HEK293 (cell line): ENCODE measurements around the gene LLGL1.
A peak's percentile ranks its signal among the peaks of the same experiment; 100 is the strongest.

ENCODE experiments used
- HIC1 ChIP-seq: fragments of 450-650 bp; formaldehyde crosslinking; IDR thresholded peaks from 2 replicates; pipeline ENCODE4 v1.5.1; 2016; ENCODE audit warnings: missing biosample characterization, missing genetic modification characterization
- IKZF3 ChIP-seq: fragments of 450-650 bp; IDR thresholded peaks from 2 replicates; pipeline ENCODE4 v1.5.0; 2018; ENCODE audit warnings: missing biosample characterization, mild to moderate bottlenecking, missing genetic modification characterization, moderate library complexity
- KLF7 ChIP-seq: fragments of 450-650 bp; formaldehyde crosslinking; IDR thresholded peaks from 2 replicates; pipeline ENCODE4 v1.5.1; 2016; ENCODE audit warnings: missing biosample characterization, missing genetic modification characterization, borderline replicate concordance
- PRDM1 ChIP-seq: fragments of 450-650 bp; formaldehyde crosslinking; IDR thresholded peaks from 2 replicates; pipeline ENCODE4; 2016; ENCODE audit warnings: missing biosample characterization, missing genetic modification characterization
- SCRT2 ChIP-seq: fragments of 450-650 bp; formaldehyde crosslinking; IDR thresholded peaks from 2 replicates; pipeline ENCODE4 v1.5.1; 2016; ENCODE audit warnings: missing biosample characterization, missing genetic modification characterization
- SP3 ChIP-seq: fragments of 450-650 bp; formaldehyde crosslinking; IDR thresholded peaks from 2 replicates; pipeline ENCODE4 v1.5.1; 2016; ENCODE audit warnings: missing biosample characterization, missing genetic modification characterization
- YY1 ChIP-seq: fragments of 450-650 bp; formaldehyde crosslinking; IDR thresholded peaks from 2 replicates; pipeline ENCODE4 v1.5.1; 2018; ENCODE audit warnings: missing biosample characterization, missing genetic modification characterization
- ZBTB44 ChIP-seq: fragments of 450-650 bp; IDR thresholded peaks from 2 replicates; pipeline ENCODE4 v1.5.1; 2018; ENCODE audit warnings: missing biosample characterization, mild to moderate bottlenecking, missing genetic modification characterization
- ZBTB8A ChIP-seq: fragments of 450-650 bp; formaldehyde crosslinking; IDR thresholded peaks from 2 replicates; pipeline ENCODE4 v1.5.1; 2016; ENCODE audit warnings: missing biosample characterization, missing genetic modification characterization
- ZFHX2 ChIP-seq: fragments of 450-650 bp; formaldehyde crosslinking; conservative IDR thresholded peaks from 2 replicates; pipeline ENCODE4 v1.5.1; 2016; ENCODE audit warnings: missing biosample characterization, missing genetic modification characterization
- ZNF114 ChIP-seq: fragments of 450-650 bp; formaldehyde crosslinking; IDR thresholded peaks from 2 replicates; pipeline ENCODE4 v1.5.0; 2017; ENCODE audit warnings: missing biosample characterization, missing genetic modification characterization
- ZNF138 ChIP-seq: fragments of 450-650 bp; formaldehyde crosslinking; IDR thresholded peaks from 2 replicates; pipeline ENCODE4 v1.5.1; 2016; ENCODE audit warnings: missing biosample characterization, missing genetic modification characterization, borderline replicate concordance
- ZNF174 ChIP-seq: fragments of 450-650 bp; formaldehyde crosslinking; IDR thresholded peaks from 2 replicates; pipeline ENCODE4 v1.5.0; 2017; ENCODE audit warnings: missing biosample characterization, mild to moderate bottlenecking, missing genetic modification characterization
- ZNF175 ChIP-seq: fragments of 450-650 bp; formaldehyde crosslinking; IDR thresholded peaks from 2 replicates; pipeline ENCODE4 v1.5.1; 2016; ENCODE audit warnings: missing biosample characterization, missing genetic modification characterization
- ZNF239 ChIP-seq: fragments of 450-650 bp; formaldehyde crosslinking; IDR thresholded peaks from 2 replicates; pipeline ENCODE4 v1.5.1; 2016; ENCODE audit warnings: missing biosample characterization, missing genetic modification characterization
- ZNF341 ChIP-seq: fragments of 450-650 bp; formaldehyde crosslinking; IDR thresholded peaks from 2 replicates; pipeline ENCODE4; 2016; ENCODE audit warnings: low read depth, missing biosample characterization, missing genetic modification characterization
- ZNF366 ChIP-seq: fragments of 450-650 bp; formaldehyde crosslinking; conservative IDR thresholded peaks from 2 replicates; pipeline ENCODE4 v1.5.1; 2016; ENCODE audit warnings: missing biosample characterization, missing genetic modification characterization
- ZNF404 ChIP-seq: fragments of 450-650 bp; formaldehyde crosslinking; IDR thresholded peaks from 2 replicates; pipeline ENCODE4 v1.5.1; 2017; ENCODE audit warnings: missing biosample characterization, missing genetic modification characterization
- ZNF423 ChIP-seq: fragments of 450-650 bp; formaldehyde crosslinking; IDR thresholded peaks from 2 replicates; pipeline ENCODE4 v1.5.1; 2016; ENCODE audit warnings: missing biosample characterization, missing genetic modification characterization
- ZNF521 ChIP-seq: fragments of 450-650 bp; formaldehyde crosslinking; IDR thresholded peaks from 2 replicates; pipeline ENCODE4 v1.5.1; 2017; ENCODE audit warnings: missing biosample characterization, mild to moderate bottlenecking, missing genetic modification characterization
- ZNF610 ChIP-seq: fragments of 450-650 bp; formaldehyde crosslinking; IDR thresholded peaks from 2 replicates; pipeline ENCODE4 v1.5.1; 2016; ENCODE audit warnings: missing biosample characterization, missing genetic modification characterization, borderline replicate concordance
- ZNF658 ChIP-seq: fragments of 450-650 bp; formaldehyde crosslinking; IDR thresholded peaks from 2 replicates; pipeline ENCODE4; 2016; ENCODE audit warnings: missing biosample characterization, missing genetic modification characterization
- ZNF692 ChIP-seq: fragments of 450-650 bp; formaldehyde crosslinking; IDR thresholded peaks from 2 replicates; pipeline ENCODE4 v1.5.1; 2016; ENCODE audit warnings: missing biosample characterization, missing genetic modification characterization
- ZNF747 ChIP-seq: fragments of 450-650 bp; formaldehyde crosslinking; IDR thresholded peaks from 2 replicates; pipeline ENCODE4 v1.5.1; 2016; ENCODE audit warnings: missing biosample characterization, missing genetic modification characterization
- ZNF768 ChIP-seq: fragments of 450-650 bp; formaldehyde crosslinking; IDR thresholded peaks from 2 replicates; pipeline ENCODE4 v1.5.1; 2018; ENCODE audit warnings: missing biosample characterization, mild to moderate bottlenecking, missing genetic modification characterization
- ZNF792 ChIP-seq: fragments of 450-650 bp; formaldehyde crosslinking; IDR thresholded peaks from 2 replicates; pipeline ENCODE4 v1.5.1; 2016; ENCODE audit warnings: missing biosample characterization, missing genetic modification characterization
- ZSCAN18 ChIP-seq: fragments of 450-650 bp; formaldehyde crosslinking; IDR thresholded peaks from 2 replicates; pipeline ENCODE4 v1.5.1; 2016; ENCODE audit warnings: missing biosample characterization, missing genetic modification characterization
- ZXDB ChIP-seq: fragments of 450-650 bp; formaldehyde crosslinking; IDR thresholded peaks from 2 replicates; pipeline ENCODE4 v1.5.1; 2016; ENCODE audit warnings: missing biosample characterization, missing genetic modification characterization
- TF ChIP-seq, protein P1 (sequence below): fragments of 450-650 bp; formaldehyde crosslinking; IDR thresholded peaks from 2 replicates; pipeline ENCODE4 v1.5.1; 2016; ENCODE audit warnings: missing biosample characterization, missing genetic modification characterization
- TF ChIP-seq, protein P2 (sequence below): fragments of 450-650 bp; formaldehyde crosslinking; IDR thresholded peaks from 2 replicates; pipeline ENCODE4 v1.5.1; 2016; ENCODE audit warnings: missing biosample characterization, missing genetic modification characterization

Gene LLGL1

GRCh38 chr17:18261146-18261515 lies 35.7 kb downstream of the LLGL1 start (continued):
- TF ChIP-seq ZNF138 (tag by site-specific recombination) (no peak), SCRT2 (tag by site-specific recombination) (no peak), ZNF114 (tag by site-specific recombination) (no peak), ZSCAN18 (tag by site-specific recombination) (no peak), ZNF610 (tag by site-specific recombination) (no peak), ZXDB (tag by site-specific recombination) (no peak), ZNF747 (tag by site-specific recombination) (no peak), ZNF521 (tag by site-specific recombination) (no peak), ZNF341 (no peak), ZNF239 (tag by site-specific recombination) (no peak), PRDM1 (tag by site-specific recombination) (no peak), ZNF404 (tag by site-specific recombination) (no peak), ZNF768 (tag by site-specific recombination) (no peak), ZNF658 (no peak), ZBTB44 (no peak), HIC1 (0 out of 2 replicates have a peak, but pooled peaks have one; percentile 44), ZNF792 (tag by site-specific recombination) (no peak), ZNF175 (no peak), SP3 (tag by site-specific recombination) (no peak), KLF7 (tag by site-specific recombination) (no peak), ZNF174 (tag by site-specific recombination) (no peak), ZNF692 (tag by site-specific recombination) (no peak), ZFHX2 (tag by site-specific recombination) (0 out of 2 replicates have a peak, but pooled peaks have one; percentile 22), ZBTB8A (tag by site-specific recombination) (0 out of 2 replicates have a peak, but pooled peaks have one; percentile 39), IKZF3 (no peak), ZNF366 (no peak), YY1 (tag by site-specific recombination) (no peak), ZNF423 (tag by site-specific recombination) (no peak)
- TF ChIP-seq, protein P1, sequence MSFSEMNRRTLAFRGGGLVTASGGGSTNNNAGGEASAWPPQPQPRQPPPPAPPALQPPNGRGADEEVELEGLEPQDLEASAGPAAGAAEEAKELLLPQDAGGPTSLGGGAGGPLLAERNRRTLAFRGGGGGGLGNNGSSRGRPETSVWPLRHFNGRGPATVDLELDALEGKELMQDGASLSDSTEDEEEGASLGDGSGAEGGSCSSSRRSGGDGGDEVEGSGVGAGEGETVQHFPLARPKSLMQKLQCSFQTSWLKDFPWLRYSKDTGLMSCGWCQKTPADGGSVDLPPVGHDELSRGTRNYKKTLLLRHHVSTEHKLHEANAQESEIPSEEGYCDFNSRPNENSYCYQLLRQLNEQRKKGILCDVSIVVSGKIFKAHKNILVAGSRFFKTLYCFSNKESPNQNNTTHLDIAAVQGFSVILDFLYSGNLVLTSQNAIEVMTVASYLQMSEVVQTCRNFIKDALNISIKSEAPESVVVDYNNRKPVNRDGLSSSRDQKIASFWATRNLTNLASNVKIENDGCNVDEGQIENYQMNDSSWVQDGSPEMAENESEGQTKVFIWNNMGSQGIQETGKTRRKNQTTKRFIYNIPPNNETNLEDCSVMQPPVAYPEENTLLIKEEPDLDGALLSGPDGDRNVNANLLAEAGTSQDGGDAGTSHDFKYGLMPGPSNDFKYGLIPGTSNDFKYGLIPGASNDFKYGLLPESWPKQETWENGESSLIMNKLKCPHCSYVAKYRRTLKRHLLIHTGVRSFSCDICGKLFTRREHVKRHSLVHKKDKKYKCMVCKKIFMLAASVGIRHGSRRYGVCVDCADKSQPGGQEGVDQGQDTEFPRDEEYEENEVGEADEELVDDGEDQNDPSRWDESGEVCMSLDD = no peak
- TF ChIP-seq, protein P2, sequence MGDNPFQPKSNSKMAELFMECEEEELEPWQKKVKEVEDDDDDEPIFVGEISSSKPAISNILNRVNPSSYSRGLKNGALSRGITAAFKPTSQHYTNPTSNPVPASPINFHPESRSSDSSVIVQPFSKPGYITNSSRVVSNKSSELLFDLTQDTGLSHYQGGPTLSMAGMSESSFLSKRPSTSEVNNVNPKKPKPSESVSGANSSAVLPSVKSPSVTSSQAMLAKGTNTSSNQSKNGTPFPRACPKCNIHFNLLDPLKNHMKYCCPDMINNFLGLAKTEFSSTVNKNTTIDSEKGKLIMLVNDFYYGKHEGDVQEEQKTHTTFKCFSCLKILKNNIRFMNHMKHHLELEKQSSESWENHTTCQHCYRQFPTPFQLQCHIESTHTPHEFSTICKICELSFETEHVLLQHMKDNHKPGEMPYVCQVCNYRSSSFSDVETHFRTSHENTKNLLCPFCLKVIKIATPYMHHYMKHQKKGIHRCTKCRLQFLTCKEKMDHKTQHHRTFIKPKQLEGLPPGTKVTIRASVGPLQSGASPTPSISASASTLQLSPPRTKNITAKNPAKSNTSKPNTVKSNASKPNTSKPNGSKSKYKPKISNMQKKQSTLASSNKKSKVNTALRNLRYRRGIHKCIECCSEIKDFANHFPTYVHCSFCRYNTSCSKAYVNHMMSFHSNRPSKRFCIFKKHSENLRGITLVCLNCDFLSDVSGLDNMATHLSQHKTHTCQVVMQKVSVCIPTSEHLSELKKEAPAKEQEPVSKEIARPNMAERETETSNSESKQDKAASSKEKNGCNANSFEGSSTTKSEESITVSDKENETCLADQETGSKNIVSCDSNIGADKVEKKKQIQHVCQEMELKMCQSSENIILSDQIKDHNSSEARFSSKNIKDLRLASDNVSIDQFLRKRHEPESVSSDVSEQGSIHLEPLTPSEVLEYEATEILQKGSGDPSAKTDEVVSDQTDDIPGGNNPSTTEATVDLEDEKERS (tag by site-specific recombination) = no peak
